Activated CD8-positive, alpha-beta T cell treated with anti-CD3 and anti-CD28 coated beads for 36 hours (primary cell): ENCODE results near the gene C1QTNF9. TPM values are rescaled to one million over a fixed set of nuclear protein-coding genes. Genes with fewer than 3 reads are reported as not detected.
"Not testable (repeated sequence)": the region's sequence is repeated elsewhere in the genome, so short reads cannot be mapped to it uniquely, and the experiment has no call there.

Experiments
- ATAC-seq: fragments of 200-7000 bp; cut with Tn5 transposase; one replicate; pipeline ENCODE4 v1.10.0; 2021; ENCODE audit warnings: mild to moderate bottlenecking, moderate library complexity
- CTCF ChIA-PET: fragments of 350-600 bp; sonication (Branson Sonifier 250); formaldehyde crosslinking; loops from one replicate; lab custom pipeline; 2021; ENCODE audit warnings: antibody characterized with exemption; lab: Charles Lee
- POLR2A ChIA-PET: fragments of 350-600 bp; sonication (Branson Sonifier 250); formaldehyde crosslinking; loops from one replicate; lab custom pipeline; 2021; ENCODE audit warnings: antibody characterized with exemption; lab: Charles Lee
- DNase-seq: peaks from one replicate; pipeline ENCODE4 v3.0.0-alpha.2; 2020
- H3K27ac Mint-ChIP-seq: one replicate; pipeline ENCODE4 v1.8.0; 2021; ENCODE audit warnings: mild to moderate bottlenecking, mixed read lengths
- H3K27me3 Mint-ChIP-seq: one replicate; pipeline ENCODE4 v1.8.0; 2021; ENCODE audit warnings: mixed read lengths
- H3K36me3 Mint-ChIP-seq: one replicate; pipeline ENCODE4 v1.8.0; 2021; ENCODE audit warnings: low read depth, mixed read lengths
- H3K4me1 Mint-ChIP-seq: one replicate; pipeline ENCODE4 v1.8.0; 2021; ENCODE audit warnings: low read depth, mixed read lengths
- H3K4me3 Mint-ChIP-seq: one replicate; pipeline ENCODE4 v1.8.0; 2021; ENCODE audit warnings: mild to moderate bottlenecking, moderate library complexity, mixed read lengths
- H3K9me3 Mint-ChIP-seq: one replicate; pipeline ENCODE4 v1.8.0; 2021; ENCODE audit warnings: mixed read lengths
- CTCF ChIP-seq: fragments of 200-600 bp; IDR thresholded peaks from one replicate; pipeline ENCODE4 v1.8.0; 2022; ENCODE audit warnings: antibody characterized with exemption, mild to moderate bottlenecking
- intact Hi-C: fragments of 100-400 bp; cut with micrococcal nuclease; formaldehyde crosslinking; loops from one replicate; pipeline ENCODE4 v1.10.0; 2022
- total RNA-seq, 2 experiments: library from RNA; stranded (reverse); gene quantifications; one replicate each; pipeline ENCODE4 v1.2.3, GENCODE V29; 2021

Gene C1QTNF9
- total RNA-seq, 2 experiments from 2014 or later = not detected

- Mint-ChIP-seq H3K9me3 (no peaks in the 10 kb centered on the region), H3K27ac (no peak overlapping the region), H3K4me3 (no peak overlapping the region), H3K27me3 (peaks cover 3% of the 10 kb centered on the region), H3K4me1 (no peaks in the 10 kb centered on the region), H3K36me3 (no peaks in the 10 kb centered on the region)
- DNase-seq (no peak), ATAC-seq (no peak)
- ChIA-PET POLR2A (interaction anchor here (0.6 kb wide), 1 partner anchor 45 kb away, joined by 3 read pairs; no protein-coding TSS in a partner anchor), CTCF (no interaction called here)
- no peak for TF ChIP-seq CTCF
- intact Hi-C loops = no loop called here
Observed at GRCh38 chr13:24362435-24362952, 53.1 kb downstream of the C1QTNF9 start.

- Mint-ChIP-seq H3K4me3 (no peak overlapping the region), H3K4me1 (no peaks in the 10 kb centered on the region), H3K27ac (no peak overlapping the region), H3K27me3 (peaks cover 3% of the 10 kb centered on the region), H3K9me3 (no peaks in the 10 kb centered on the region), H3K36me3 (no peaks in the 10 kb centered on the region)
- ATAC-seq (no peak), DNase-seq (no peak)
- ChIA-PET POLR2A (no interaction called here), CTCF (no interaction called here)
- no peak for TF ChIP-seq CTCF
- intact Hi-C loops = no loop called here
Observed at GRCh38 chr13:24365191-24365590, 55.8 kb downstream of the C1QTNF9 start.

GRCh38 chr13:24366315-24366714 is 56.9 kb downstream of the C1QTNF9 start:
- H3K9me3 Mint-ChIP-seq, H3K27me3 Mint-ChIP-seq, H3K27ac Mint-ChIP-seq, DNase-seq, ATAC-seq, intact Hi-C loops, H3K4me1 Mint-ChIP-seq, H3K36me3 Mint-ChIP-seq, POLR2A ChIA-PET, H3K4me3 Mint-ChIP-seq, CTCF ChIA-PET: not testable (repeated sequence)

- POLR2A ChIA-PET, H3K4me3 Mint-ChIP-seq, H3K4me1 Mint-ChIP-seq, H3K27ac Mint-ChIP-seq, DNase-seq, H3K36me3 Mint-ChIP-seq, intact Hi-C loops, ATAC-seq, H3K9me3 Mint-ChIP-seq, CTCF ChIA-PET: not testable (repeated sequence)
- H3K27me3 Mint-ChIP-seq = peaks cover 12% of the 10 kb centered on the region
Observed at GRCh38 chr13:24371273-24371672, 61.9 kb downstream of the C1QTNF9 start.

Other genes starting within 250 kb of the C1QTNF9 start
- gene SPATA13, start 148.9 kb upstream of the C1QTNF9 start, total RNA-seq = 10 to 100 TPM; 47.0 to 47.4 TPM
- gene PARP4, start 203.2 kb downstream of the C1QTNF9 start, total RNA-seq = 10 to 100 TPM; 20.4 to 22.4 TPM